GM19455 (cell line): ENCODE results near the gene BPIFB2.

ENCODE experiments used
- ATAC-seq: cut with Tn5 transposase; IDR thresholded peaks from one replicate; pipeline ENCODE4 v1.9.1; 2021; ENCODE audit not compliant: unreplicated experiment

The BPIFB2 gene

GRCh38 chr20:33067806-33068205, 60.3 kb downstream of the BPIFB2 start:
- no peak for ATAC-seq

GRCh38 chr20:33068251-33068939, 60.9 kb downstream of the BPIFB2 start:
- no peak for ATAC-seq

DNA sequence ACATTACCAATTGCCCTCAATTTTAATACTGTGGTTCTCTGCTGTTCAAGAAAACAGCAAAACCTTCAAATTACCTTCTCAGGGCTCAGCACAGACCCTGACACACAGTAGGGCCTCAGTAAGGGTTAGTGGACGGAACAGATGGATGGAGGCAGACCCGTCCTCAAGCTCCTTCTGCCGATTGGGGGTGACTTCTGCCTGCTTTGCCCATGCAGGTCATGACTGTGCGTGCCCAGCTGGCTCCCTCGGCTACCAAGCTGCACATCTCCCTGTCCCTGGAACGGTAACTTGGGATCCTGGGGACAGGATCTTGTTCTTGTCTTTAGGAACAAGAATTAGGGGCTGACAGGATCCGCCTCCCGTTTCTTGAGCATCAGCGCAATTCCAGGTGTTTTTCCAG, 62.2 kb downstream of the BPIFB2 start:
- no peak for ATAC-seq

DNA sequence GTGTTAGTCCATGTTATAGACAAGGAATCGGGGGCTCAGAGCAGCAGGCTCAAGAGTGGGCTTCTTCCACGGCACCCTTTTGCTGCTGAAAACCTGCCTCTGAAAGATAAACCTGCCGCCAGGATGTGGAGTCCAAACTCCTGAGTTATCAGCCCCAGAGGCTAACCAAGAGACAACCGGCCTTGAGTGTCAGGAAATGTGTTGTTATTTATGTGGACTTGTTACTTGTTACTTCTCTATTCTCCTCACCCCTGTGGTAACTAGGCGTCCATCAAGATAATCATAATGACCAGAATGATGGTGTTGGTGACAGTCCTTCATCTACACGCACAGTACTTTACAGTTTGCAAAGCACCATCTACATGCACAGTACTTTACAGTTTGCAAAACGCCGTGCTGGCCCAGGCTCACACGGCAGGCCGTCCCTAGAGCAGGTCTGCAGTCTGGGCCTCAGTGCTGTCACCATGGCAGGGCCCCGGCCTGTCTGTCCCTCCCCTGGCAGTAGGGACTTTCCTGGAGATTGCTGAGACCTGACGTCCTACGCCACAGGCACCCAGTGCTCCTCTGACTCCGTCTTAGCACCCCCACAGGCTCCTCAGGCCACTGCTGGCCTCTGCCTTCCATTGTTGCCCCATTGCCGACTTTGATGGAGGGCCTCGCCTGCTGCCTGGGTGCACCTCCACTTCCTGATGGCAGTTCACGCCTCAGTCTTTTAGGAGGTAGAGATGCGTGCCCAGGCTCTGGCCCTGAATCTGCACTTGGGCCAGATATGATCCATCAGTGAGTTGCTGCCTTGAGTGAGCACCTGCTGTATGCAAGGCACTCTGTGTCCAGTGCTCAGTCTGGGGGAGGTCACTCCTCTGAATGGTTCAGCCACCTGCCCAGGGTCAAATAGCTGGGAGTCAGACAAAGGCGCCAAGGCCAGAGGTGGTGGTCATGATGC, 62.9 kb downstream of the BPIFB2 start:
- ATAC-seq: no peak

- ATAC-seq: no peak
Measured at GRCh38 chr20:33071198-33071597, 63.7 kb downstream of the BPIFB2 start.

DNA sequence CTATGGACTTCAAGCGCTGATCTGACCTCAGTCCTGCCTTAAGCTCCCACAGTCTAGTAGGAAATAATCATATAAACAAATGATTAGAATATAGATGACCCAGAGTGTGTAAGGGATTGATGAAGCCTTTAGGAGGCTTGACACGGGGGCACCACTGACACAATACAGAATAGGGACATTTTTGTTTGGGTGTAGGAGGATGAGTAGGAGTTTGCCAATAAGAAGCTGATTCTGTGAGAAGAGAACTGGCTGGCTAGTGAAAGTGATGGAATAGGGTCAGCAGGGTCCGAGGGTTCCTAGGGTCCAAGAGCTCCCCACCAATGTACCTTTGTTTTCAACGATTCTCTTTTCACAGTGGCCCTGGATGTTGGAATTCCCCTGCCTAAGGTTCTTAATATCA, 64.9 kb downstream of the BPIFB2 start:
- ATAC-seq: no peak

DNA sequence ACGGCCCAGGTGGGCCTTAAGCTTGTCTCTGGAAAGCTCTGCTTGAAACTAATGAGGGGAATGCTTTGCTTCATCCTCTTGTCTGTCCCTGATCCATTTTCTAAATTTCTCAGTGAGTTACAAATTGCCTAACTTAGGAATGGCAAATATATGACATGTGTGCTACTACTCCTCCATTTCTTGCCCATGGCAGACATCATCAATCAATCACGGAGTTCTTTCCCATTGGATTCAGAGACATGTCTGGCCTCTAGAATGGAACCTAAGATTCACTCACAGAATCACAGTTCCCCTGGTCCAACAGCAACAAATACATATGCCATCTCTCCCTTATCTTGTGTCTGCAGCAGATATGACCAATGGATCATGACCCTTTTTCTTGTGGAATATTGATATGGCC, 65.3 kb downstream of the BPIFB2 start:
- no peak for ATAC-seq
